ENCODE data around the gene AP1S3. TPM values are rescaled to one million over a fixed set of nuclear protein-coding genes. Genes with fewer than 3 reads are reported as not detected.

AP1S3 gene
- polyA plus RNA-seq, 2 donors, result 2.2 to 5.7 TPM

Other genes with a start within 250 kb of the AP1S3 start
- gene SCG2, start 235.2 kb downstream of the AP1S3 start, polyA plus RNA-seq, result under 1 TPM; 0.09 to 0.20 TPM
- 1 to 10 TPM; 5.0 to 8.7 TPM for gene WDFY1, start 107.8 kb upstream of the AP1S3 start, polyA plus RNA-seq
- gene MRPL44, start 119.9 kb upstream of the AP1S3 start, polyA plus RNA-seq, result 10 to 100 TPM in 1 of 2 donors, 1 to 10 TPM in 1; 8.6 to 17.8 TPM
- gene SERPINE2, start 201.7 kb upstream of the AP1S3 start, polyA plus RNA-seq, result 10 to 100 TPM; 16.6 to 19.6 TPM